Retina (tissue), 1 donor: ENCODE data around the gene FLNC.

Source experiments
- DNase-seq: peaks from one replicate; pipeline ENCODE4 v3.0.0-alpha.2; 2016

Gene FLNC, protein sequence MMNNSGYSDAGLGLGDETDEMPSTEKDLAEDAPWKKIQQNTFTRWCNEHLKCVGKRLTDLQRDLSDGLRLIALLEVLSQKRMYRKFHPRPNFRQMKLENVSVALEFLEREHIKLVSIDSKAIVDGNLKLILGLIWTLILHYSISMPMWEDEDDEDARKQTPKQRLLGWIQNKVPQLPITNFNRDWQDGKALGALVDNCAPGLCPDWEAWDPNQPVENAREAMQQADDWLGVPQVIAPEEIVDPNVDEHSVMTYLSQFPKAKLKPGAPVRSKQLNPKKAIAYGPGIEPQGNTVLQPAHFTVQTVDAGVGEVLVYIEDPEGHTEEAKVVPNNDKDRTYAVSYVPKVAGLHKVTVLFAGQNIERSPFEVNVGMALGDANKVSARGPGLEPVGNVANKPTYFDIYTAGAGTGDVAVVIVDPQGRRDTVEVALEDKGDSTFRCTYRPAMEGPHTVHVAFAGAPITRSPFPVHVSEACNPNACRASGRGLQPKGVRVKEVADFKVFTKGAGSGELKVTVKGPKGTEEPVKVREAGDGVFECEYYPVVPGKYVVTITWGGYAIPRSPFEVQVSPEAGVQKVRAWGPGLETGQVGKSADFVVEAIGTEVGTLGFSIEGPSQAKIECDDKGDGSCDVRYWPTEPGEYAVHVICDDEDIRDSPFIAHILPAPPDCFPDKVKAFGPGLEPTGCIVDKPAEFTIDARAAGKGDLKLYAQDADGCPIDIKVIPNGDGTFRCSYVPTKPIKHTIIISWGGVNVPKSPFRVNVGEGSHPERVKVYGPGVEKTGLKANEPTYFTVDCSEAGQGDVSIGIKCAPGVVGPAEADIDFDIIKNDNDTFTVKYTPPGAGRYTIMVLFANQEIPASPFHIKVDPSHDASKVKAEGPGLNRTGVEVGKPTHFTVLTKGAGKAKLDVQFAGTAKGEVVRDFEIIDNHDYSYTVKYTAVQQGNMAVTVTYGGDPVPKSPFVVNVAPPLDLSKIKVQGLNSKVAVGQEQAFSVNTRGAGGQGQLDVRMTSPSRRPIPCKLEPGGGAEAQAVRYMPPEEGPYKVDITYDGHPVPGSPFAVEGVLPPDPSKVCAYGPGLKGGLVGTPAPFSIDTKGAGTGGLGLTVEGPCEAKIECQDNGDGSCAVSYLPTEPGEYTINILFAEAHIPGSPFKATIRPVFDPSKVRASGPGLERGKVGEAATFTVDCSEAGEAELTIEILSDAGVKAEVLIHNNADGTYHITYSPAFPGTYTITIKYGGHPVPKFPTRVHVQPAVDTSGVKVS (N-terminal part only)

DNA sequence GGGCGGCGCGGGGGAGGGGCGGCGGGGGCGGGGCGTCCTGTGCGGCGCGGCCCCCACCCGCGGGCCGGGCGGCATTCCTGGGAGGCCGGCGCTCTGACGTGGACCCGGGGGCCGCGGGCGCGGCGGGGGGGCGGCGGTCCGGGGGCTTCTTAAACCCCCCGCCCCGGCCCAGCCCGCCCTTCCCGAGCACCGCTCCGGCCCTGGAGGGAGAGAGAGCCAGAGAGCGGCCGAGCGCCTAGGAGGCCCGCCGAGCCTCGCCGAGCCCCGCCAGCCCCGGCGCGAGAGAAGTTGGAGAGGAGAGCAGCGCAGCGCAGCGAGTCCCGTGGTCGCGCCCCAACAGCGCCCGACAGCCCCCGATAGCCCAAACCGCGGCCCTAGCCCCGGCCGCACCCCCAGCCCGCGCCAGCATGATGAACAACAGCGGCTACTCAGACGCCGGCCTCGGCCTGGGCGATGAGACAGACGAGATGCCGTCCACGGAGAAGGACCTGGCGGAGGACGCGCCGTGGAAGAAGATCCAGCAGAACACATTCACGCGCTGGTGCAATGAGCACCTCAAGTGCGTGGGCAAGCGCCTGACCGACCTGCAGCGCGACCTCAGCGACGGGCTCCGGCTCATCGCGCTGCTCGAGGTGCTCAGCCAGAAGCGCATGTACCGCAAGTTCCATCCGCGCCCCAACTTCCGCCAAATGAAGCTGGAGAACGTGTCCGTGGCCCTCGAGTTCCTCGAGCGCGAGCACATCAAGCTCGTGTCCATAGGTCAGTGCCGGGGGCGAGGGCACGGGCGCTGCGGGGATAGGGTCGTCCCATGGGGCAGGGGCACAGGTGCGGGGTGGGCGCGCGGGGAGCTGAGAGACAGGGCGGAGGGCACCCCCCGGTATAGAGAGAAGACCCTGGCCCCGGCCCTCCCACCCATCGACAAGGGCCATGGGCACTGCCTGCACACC is at the start of gene FLNC:
FLNC (plus strand) TSS at position 176 of the 947 bp plus-strand sequence; CDS start at position 408, 232 bp downstream.
- peak; percentile 81 for DNase-seq

DNA sequence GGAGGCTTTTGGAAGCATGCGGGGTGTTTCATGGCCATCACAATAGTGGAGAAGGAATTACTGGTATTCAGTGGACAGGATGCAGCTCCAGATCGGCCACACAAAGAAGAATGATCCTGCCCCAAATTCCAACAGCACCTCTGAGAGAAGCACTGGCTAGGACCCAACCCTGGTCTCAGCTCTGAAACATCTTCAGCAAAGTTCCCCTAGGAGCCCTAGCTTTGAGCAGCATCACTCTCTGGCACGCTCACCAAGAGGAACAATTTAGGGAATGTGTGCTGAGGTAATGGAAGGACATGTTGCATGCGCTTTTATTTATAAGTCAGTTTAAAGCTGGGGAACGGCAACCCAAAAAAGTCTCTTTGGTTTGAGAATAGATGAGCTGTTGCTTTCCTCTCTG is 49.1 kb upstream of the FLNC start:
- DNase-seq: no peak

DNA sequence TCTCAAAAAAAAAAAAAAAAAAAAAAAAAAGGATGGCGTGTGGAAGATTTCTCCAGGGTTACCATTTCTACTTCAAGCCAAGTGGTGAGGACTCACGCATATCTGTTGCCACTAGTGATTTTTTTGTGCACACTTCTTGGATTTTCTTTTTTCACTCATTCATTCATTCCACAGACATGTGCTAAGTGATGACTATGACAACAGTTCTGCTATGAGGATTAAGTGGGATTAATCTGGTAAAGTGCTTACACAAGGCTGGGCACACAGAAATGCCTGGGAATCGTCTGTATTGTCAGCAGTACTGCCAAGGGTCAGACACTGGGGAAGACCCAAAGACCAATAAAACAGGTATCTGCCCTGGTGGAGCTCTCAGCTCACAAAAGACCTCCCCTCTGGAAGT is 48.4 kb upstream of the FLNC start:
- DNase-seq: no peak

DNA sequence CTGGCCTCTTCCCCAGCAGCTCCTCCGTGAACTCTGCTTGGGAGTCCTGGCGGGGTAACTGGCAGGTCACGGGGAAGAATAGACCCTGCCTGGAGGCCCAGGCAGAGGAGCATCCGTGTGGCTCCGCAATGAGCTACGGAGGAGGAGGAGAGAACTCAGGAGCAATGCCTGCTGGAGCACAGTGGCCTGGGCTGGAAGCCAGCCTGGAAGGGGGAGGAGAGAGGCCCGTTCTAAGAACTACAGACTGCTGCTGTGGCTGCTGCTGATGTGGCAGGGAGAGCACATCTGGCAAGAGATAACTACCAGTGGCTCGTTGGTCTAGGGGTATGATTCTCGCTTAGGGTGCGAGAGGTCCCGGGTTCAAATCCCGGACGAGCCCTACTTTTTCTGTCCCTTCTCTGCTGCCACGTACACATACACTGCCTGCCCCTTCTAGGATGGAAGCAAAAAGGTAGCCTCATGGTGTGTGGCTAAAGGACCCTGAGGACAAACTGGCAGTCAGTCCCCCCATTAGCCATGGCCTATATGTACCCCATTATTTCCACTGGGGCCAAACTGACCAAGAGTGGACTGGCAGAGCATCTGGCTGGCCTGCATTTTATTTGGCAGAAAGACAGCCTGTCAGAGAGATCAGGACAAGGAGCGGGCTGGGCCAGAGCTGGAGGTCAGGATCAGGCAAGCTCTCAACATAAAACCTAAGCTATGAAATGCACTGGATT is 46.9 kb upstream of the FLNC start:
- peak; percentile 18 for DNase-seq

DNA sequence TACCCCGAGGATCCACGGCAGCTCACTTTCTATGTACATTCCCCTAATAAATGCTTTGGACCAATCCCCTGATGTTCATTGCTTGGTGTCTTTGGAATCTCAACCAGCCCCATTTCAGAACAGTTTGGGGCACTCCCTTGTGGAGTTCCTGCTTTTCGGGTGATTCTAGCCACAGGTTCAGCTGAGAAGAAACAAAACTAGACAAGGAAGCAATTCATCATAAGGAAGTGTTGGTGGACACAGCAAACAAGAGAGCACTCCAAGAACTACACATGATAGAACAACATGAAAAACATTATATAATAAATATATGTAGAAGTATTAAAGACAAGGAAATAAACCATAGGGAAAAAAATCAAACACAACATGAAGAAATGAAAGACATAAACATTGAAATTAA is 44.5 kb upstream of the FLNC start:
- DNase-seq: no peak

DNA sequence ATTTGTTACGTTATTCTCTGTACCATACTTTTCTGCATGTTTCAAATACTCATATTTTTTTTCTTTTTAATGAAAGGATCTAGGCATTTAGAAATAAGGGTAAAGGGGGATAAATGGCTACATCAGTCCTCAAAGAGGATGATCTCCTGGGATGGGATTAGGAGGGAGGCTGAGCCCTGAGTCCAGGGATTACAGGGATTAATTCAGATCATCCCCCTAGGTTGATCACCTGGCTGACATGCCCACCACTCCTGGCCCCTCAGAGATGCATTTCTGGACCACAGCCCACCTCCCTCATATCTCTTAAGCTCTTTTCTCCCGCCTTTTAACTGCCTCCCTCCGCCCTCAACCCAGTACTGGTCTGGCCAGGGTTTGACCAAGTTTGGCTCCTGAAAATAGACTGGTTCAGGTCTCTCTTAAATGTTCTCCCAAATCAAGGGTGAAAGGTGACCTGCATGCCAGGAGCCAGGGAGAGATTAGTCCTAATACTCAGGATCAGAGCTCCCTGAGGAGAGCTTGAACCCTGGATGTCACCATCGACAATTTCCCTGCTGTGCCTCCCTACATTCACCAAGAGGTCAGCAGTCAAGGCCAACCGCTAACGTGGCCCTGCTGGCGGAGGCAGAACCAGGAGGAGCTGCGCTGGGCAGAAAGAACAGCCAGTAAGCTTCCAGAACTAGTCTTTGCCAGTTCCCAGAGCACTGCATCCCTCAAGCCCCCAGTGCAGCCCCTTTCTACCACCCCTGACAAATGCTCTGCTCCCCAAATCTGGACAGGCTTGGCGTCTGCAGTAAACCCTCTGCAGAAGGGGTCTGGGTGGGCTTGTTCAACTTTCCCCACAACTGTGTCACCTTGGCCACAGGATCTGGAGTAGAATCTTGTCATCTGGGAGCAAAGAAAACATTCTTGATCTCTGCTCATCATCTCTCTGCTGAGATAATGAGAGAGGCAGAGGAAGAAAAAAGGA is 41.5 kb upstream of the FLNC start:
- DNase-seq: no peak

DNA sequence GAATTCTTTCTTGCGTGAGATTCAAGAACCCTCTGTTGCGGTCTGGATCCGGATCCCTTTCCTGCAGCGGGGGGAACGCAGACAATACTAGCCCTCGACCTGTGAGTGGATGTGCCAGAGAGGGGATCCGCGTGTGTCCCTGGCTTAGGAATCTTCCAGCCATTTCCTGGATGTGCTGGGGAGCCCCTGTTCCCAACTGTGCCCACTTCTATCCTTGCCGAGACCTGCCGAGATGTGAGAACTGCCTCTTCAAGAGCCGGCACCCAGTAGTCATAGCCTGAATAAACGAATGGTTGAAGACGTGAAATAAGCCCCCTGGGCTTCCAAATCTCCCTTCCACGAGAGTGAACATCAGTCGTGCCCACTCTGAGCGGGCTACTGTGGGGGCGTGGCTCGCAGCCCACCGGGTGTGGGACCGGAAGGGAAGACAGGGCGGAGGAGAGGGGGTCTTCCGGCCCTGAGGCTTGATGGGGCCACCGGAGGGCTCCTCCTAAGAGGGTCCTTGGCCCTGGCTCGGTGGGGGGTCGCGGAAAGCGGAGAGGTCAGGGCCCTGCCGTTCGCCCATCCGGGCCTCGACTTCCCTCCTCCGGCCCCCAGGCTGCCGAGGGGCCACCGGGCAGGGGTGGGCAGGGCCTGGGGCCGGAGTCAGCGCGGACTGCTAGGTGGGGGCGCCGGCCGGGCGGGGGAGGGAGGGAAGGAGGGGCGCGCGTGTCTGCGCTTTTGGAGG is 39.7 kb upstream of the FLNC start:
- peak; percentile 80 for DNase-seq

DNA sequence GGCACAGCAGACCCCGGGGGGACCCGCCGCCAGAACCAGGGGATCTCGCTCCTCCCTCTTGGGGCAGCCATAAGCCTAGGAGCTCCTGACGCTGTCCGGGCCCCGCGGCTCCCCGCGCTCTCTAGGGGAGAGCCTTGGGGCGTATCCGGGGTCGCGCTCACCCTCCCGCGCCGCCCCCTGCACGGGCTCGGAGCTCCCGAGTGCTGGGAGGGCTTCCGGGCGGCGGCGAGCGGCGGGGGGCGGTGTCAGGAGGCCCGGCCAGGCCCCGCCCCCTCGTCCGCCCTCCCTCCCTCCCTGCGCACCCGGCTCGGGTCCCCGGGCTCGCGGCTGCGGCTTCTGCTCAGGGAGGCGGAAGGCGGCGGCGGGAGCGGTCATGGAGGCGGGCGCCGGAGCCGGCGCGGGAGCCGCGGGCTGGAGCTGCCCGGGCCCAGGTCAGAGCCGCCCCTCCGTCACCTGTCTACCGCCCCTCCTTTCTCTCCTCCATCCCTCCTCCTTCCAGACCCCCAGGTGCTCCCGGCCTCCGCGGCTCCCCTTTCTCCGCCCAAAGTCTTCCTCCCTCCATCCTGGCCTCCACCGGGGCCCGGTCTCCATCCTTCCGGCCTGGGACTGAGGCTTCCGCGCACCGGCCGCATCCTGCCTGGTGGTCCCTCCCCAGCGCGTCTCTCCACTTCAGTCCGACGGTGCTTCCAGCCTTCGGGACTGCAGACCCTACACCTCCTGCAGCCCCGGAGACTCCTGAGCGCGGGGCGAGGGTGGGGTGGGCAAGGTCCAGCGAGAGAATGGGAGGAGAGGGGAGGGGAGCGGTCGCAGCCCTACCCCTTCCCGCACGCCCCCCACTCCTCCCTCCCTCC is 38.9 kb upstream of the FLNC start, which contains the start of gene CCDC136:
CCDC136 (plus strand) TSS at position 848 of the 851 bp plus-strand sequence. CDS start 444 bp downstream, outside the sequence.
- peak; percentile 84 for DNase-seq

DNA sequence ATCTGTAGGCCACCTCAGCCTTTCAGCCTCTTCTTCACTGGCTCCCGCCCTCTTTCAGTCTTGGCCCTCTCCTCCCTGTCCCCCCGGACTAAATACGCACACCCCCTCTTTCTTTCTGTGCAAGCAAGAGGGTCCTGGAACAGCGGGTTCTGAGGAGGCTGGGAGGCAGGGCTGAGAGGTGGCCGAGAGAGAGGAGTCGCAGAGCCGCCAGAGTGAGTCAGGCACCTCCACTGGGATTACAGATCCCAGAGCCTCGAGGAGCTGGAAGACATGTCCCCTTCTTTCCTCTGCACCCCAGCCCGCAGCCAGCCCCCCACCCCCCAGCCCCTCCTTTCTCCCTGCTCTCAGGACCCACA is 38.3 kb upstream of the FLNC start:
- DNase-seq: no peak

DNA sequence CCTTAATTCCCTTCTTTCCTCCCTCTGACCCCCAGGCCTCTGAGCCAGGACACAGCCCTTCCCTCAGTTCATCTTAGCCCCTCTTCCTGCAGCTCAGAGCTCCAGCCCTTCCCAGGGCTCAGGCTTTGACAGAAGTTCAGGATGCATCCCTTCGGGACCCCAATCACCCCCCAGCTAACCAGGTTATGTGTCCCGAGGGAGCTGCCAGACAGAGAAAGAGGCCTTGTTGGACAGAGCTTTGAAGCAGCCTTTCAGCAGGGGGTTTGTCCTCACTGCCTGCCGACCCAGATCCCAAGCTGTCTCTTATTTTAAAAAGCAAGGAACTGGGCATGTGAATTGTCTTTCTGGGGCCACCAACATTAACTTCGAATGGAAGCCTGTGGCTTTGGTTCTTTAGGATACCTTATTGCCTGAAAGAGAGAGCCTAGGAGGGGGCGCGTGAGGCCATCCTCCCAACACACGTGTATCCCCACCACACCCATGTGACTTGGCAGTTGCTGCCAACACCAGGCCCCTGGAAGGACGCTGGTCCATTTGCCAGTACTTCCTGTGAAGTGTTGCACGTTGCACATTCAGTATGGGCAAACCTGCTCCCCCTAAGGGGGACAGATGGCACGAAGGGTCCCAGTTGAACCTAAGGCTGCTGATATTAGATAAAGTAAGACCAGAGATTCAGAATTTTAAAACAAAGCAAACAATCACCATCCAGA is 37.6 kb upstream of the FLNC start:
- DNase-seq: peak; percentile 27

DNA sequence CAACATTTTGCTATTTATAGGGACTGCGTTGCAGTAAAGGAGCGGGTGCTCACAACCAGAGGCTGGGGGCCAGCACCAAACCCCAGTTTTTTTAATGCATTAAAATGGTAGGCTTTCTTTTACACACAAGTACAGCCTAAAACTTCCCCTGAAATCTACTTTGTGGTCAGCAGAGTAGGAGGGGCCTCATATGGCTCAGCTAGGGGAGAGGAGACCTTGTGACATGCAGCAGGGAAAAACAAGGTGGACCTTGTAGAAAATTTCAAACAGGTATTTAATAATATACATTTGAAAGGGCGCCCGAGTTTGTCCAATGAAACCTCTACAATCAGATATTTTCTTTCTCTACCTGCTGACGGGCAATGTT is 37.0 kb upstream of the FLNC start:
- DNase-seq: no peak

DNA sequence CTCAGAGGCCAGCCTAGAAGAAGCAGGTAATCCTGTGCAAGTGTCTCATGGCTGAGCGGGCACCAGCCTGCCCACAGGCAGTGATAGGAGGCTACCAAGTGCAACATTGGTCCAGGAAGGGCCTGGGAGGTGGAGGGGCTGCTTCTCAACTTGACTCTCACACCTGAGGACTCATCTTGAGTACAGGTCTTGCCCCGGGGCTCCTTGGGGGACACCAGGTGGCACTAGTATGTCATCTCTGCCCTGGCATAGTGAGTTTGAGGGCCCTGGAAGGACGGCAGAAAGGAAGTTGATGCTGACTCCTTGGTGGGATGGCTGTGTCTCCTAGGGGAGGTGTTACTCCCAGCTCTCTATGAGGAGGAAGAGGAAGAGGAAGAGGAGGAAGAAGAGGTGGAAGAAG is 36.2 kb upstream of the FLNC start:
- no peak for DNase-seq

DNA sequence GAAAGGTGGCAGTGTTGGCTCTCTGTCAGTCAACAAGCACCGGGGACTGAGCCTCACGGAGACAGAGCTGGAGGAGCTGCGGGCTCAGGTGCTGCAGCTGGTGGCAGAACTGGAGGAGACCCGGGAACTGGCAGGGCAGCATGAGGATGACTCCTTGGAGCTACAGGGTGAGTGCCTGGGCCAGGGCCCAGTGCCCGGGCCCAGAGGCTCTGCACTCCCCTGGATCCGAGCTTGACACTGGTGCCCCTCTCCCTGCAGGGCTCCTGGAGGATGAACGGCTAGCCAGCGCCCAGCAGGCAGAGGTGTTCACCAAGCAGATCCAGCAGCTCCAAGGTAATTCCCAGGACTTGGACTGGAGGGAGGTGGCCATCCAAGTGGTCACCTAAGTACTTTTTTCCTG is 35.8 kb upstream of the FLNC start:
- no peak for DNase-seq

DNA sequence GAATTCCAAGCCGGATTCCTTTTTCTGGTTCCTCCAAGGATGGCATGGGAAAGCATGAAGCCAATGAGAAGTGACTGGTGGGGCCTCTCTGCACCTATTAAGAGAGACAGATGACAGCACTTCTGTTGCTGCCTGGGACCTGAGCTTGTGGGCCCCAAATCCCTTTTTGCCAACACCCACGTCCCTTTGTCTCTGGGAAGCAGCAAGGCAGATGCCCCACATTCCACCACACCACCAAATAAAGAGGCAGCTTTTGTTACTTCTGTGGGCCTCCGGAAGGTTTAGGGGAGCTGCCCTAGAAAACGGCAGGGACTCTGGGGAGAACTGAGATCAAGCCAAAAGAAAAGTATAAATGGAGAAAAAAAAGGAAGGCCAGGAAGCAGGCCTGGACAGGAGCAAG is 35.1 kb upstream of the FLNC start:
- DNase-seq: peak; percentile 12

DNA sequence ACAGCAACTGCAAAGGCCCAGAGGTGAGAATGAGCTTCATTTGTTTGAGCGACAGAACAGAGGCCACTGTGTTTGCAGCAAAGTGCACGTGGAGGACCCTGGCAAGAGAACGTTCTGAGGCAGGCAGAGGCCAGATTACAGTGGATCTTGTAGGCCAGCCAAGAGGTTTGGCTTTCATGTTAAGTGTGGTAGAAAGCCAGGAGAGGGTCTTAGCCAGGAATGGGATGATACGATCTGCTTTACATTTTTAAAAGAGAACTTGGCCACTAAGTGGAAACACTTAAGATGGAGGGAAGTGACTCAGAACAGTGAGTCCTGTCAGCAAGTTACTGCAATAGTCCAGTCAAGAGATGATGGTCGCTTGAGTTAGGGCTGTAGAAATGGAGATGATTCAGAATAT is 33.9 kb upstream of the FLNC start:
- DNase-seq: no peak

DNA sequence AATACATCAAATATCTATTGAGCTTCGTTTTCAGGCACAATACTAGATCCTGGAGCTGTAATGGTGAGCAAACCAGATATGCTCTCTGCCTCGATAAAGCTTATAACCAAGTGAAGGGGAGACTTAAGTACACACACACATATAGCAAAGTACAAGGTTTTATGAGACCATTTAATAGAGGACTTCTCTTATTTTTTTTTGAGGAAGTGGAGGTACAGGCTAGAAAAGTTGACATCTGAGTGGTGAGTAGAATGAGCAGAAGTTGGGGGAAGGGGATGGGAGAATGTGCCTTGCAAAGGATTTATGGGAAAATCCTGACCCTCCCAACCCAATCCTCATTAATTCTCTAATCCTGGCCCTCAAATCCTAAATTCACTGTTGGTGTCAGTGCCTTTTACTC is 30.8 kb upstream of the FLNC start:
- no peak for DNase-seq

DNA sequence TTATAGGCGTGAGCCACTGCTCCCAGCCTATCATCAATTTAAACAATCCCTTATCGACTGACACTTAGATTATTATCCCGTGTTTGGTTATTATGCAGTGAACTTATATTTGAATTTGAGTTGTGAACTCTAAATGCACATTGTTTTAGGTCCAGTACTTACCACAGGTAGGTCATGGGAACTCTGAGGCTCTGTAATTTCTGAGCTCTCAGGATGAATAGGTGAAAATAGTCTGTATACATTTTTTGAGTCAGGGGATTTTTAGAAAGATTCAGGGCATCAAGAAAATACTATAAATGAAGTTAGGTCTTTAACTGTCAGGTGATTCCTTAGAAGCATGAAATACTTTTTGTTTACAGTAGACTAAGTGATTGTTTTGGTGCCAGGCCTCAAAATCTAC is 29.6 kb upstream of the FLNC start:
- DNase-seq: no peak

DNA sequence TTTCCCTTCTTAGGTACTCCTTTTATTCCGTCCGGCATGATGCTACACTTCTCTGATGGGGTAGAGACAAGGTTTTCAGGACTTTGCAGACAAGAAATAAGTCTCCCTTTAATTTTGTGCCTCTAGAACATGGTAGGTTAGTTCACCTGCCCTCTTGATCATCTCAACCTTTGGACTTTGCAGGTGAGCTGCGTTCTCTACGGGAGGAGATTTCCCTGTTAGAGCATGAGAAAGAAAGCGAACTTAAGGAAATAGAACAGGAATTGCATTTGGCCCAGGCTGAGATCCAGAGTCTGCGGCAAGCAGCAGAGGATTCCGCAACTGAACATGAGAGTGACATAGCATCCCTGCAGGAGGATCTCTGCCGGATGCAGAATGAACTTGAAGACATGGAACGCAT is 29.2 kb upstream of the FLNC start:
- no peak for DNase-seq
